HL-60/S4 treated with retinoic acid at 250 ng/mL for 4 days and 3 days (cell line): ENCODE measurements around the gene AP1M2.
"Not testable (repeated sequence)": the region's sequence is repeated elsewhere in the genome, so short reads cannot be mapped to it uniquely, and the experiment has no call there.

Experiments used
- in situ Hi-C: fragments of 300-500 bp; cut with MboI; formaldehyde crosslinking; loops from 2 replicates; pipeline ENCODE4 v1.7.0; 2022; ENCODE audit warnings: low sequenced_read_pairs

Gene AP1M2

GRCh38 chr19:10602330-10603083, 15.4 kb upstream of the AP1M2 start:
- in situ Hi-C loops, result loop anchor here (5.0 kb wide), 1 partner anchor 35 kb away; no protein-coding TSS in a partner anchor

GRCh38 chr19:10601999-10602329, 14.9 kb upstream of the AP1M2 start:
- in situ Hi-C loops, result loop anchor here (5.0 kb wide), 1 partner anchor 35 kb away; no protein-coding TSS in a partner anchor

- in situ Hi-C loops, result loop anchor here (5.0 kb wide), 1 partner anchor 37 kb away; no protein-coding TSS in a partner anchor
Measured at GRCh38 chr19:10600149-10600548, 13.0 kb upstream of the AP1M2 start.

GRCh38 chr19:10593820-10594637, 6.9 kb upstream of the AP1M2 start:
- in situ Hi-C loops, result no loop called here

- in situ Hi-C loops, result no loop called here
Measured at GRCh38 chr19:10593148-10593547, 6.0 kb upstream of the AP1M2 start.

GRCh38 chr19:10587839-10588150, 683 bp upstream of the AP1M2 start:
- in situ Hi-C loops, result no loop called here

- in situ Hi-C loops, result no loop called here
Measured at GRCh38 chr19:10586396-10586795, 716 bp downstream of the AP1M2 start.

- in situ Hi-C loops, result loop anchor here (5.0 kb wide), 1 partner anchor 59 kb away; no protein-coding TSS in a partner anchor
Measured at GRCh38 chr19:10583036-10583776, 3.9 kb downstream of the AP1M2 start.

GRCh38 chr19:10582091-10582490, 5.0 kb downstream of the AP1M2 start:
- in situ Hi-C loops, result loop anchor here (5.0 kb wide), 1 partner anchor 60 kb away; no protein-coding TSS in a partner anchor

- in situ Hi-C loops, result loop anchor here (5.0 kb wide), 1 partner anchor 61 kb away; no protein-coding TSS in a partner anchor
Measured at GRCh38 chr19:10580979-10581631, 6.0 kb downstream of the AP1M2 start.

GRCh38 chr19:10577951-10578350, 9.2 kb downstream of the AP1M2 start:
- in situ Hi-C loops, result no loop called here

GRCh38 chr19:10575011-10575716, 11.9 kb downstream of the AP1M2 start:
- in situ Hi-C loops, result no loop called here

GRCh38 chr19:10574462-10574861, 12.7 kb downstream of the AP1M2 start:
- in situ Hi-C loops, result no loop called here

GRCh38 chr19:10573793-10574192, 13.3 kb downstream of the AP1M2 start:
- in situ Hi-C loops, result not testable (repeated sequence)

GRCh38 chr19:10568826-10569651, 18.1 kb downstream of the AP1M2 start, which contains the start of gene CDKN2D:
TSS of gene CDKN2D (minus strand) at chr19:10568979. CDS start at chr19:10568653, 326 bp downstream.
- in situ Hi-C loops, result no loop called here

- in situ Hi-C loops, result no loop called here
Measured at GRCh38 chr19:10568062-10568825, 18.9 kb downstream of the AP1M2 start.

GRCh38 chr19:10567656-10568055, 19.5 kb downstream of the AP1M2 start:
- in situ Hi-C loops, result no loop called here

- in situ Hi-C loops, result no loop called here
Measured at GRCh38 chr19:10566658-10567410, 20.3 kb downstream of the AP1M2 start.
